A673 (cell line): ENCODE data around the gene UTP25.

Experiments used
- EZH2 ChIP-seq: fragments of 200-600 bp; sonication (generic); IDR thresholded peaks from 2 replicates; pipeline ENCODE4 v1.6.1; 2017; ENCODE audit warnings: borderline replicate concordance, low read depth, mild to moderate bottlenecking, mixed read lengths, antibody characterized with exemption, low read length; ENCODE audit not compliant: poor library complexity, severe bottlenecking
- TF ChIP-seq, protein P1 (sequence below): fragments of 300-800, 200-600 bp; sonication (generic); conservative IDR thresholded peaks from 2 replicates; pipeline ENCODE4 v1.5.1; 2017; ENCODE audit warnings: low read depth, mild to moderate bottlenecking, antibody characterized with exemption, low read length, moderate library complexity, mixed read lengths

DNA sequence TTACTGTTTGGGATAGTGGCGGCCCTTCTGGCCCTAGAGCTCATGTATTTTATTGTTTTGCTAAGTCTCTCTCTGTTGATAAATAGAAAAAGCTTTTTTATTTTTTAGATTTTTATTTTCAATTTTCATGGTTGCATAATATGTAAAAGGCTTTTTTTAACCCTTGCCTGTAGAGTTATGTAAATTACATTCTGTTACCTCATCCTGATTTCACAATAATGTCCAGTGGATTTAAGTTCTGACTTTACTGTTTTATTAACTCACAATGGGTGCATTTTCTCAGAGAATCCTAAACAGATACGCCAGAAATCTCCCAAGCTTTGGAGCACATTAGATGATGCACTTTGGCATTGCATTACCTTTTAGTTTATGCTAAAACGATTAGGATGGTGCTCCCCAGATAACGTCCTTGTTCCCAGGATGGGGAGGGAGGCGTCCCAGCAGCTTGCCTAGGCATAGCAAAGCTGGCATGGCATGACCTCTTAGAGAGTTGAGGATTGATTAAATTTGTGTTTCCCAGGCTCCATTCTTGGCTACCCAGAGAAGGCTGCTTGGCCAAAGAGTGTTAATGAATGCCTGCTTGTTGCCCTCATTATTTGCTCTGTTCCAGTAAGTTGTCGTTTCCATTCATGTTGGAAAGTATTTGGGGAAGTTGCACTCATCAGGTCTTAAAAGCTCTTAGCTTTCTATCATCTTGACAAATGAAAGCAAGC, 17.1 kb downstream of the UTP25 start:
- TF ChIP-seq, protein P1, sequence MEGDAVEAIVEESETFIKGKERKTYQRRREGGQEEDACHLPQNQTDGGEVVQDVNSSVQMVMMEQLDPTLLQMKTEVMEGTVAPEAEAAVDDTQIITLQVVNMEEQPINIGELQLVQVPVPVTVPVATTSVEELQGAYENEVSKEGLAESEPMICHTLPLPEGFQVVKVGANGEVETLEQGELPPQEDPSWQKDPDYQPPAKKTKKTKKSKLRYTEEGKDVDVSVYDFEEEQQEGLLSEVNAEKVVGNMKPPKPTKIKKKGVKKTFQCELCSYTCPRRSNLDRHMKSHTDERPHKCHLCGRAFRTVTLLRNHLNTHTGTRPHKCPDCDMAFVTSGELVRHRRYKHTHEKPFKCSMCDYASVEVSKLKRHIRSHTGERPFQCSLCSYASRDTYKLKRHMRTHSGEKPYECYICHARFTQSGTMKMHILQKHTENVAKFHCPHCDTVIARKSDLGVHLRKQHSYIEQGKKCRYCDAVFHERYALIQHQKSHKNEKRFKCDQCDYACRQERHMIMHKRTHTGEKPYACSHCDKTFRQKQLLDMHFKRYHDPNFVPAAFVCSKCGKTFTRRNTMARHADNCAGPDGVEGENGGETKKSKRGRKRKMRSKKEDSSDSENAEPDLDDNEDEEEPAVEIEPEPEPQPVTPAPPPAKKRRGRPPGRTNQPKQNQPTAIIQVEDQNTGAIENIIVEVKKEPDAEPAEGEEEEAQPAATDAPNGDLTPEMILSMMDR, result no peak
- no peak for TF ChIP-seq EZH2
